Stimulated activated naive CD8-positive, alpha-beta T cell treated with anti-CD3 and anti-CD28 coated beads, Interleukin-15, amount 100 ng/mL, for 72 hours (primary cell): ENCODE measurements around the gene TMEM150B.
A peak's percentile ranks its signal among the peaks of the same experiment; 100 is the strongest.
"Not testable (repeated sequence)": the region's sequence is repeated elsewhere in the genome, so short reads cannot be mapped to it uniquely, and the experiment has no call there.

Experiments used
- ATAC-seq: fragments of 150-1000 bp; cut with Tn5 transposase; 2 replicates; pipeline ENCODE4 v1.10.0; 2021; ENCODE audit warnings: mild to moderate bottlenecking, moderate library complexity
- DNase-seq, 2 donors: peaks; one replicate each; pipeline ENCODE4 v3.0.0; 2021 to 2022
- H3K27ac Mint-ChIP-seq, 2 donors: one replicate each; pipeline ENCODE4 v1.8.0; 2022; ENCODE audit warnings: mild to moderate bottlenecking in 2 of 2, mixed read lengths in 2 of 2, moderate library complexity in 2 of 2
- H3K27me3 Mint-ChIP-seq: one replicate; pipeline ENCODE4 v1.8.0; 2022; ENCODE audit warnings: mixed read lengths
- H3K4me1 Mint-ChIP-seq: one replicate; pipeline ENCODE4 v1.8.0; 2022; ENCODE audit warnings: mild to moderate bottlenecking, mixed read lengths
- H3K4me3 Mint-ChIP-seq, 2 donors: one replicate each; pipeline ENCODE4 v1.8.0; 2022; ENCODE audit warnings: mild to moderate bottlenecking in 2 of 2, mixed read lengths in 2 of 2, moderate library complexity in 1 of 2
- H3K9me3 Mint-ChIP-seq, 2 donors: one replicate each; pipeline ENCODE4 v1.8.0; 2022; ENCODE audit warnings: mixed read lengths in 2 of 2

Gene TMEM150B

DNA sequence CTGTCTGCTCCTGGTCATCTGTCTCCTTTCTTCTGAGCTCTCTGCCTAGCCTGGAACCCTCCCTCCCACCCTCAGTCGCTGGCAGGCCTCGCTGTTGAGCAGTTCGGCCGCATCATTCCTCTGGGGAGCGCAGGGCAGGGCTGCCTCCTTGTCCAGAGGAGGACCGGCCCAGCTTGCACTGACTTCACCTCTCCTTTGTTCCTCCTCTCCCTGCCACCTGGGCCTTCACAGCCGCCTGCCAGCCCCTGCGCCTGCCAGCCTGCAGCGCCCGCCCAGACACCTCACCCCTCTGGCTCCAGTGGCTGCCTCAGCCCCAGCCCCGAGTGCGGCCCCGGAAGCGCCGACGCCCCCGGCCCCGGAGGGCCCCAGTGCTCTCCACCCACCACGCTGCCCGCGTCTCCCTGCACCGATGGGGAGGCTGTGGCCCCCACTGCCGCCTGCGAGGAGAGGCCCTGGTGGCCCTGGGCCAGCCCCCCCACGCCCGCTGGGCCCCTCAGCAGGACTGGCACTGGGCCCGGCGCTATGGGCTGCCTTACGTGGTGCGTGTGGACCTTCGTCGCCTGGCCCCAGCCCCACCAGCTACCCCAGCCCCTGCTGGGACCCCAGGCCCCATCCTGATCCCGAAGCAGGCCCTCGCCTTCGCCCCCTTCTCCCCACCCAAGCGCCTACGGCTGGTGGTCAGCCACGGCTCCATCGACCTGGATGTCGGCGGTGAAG, 21.7 kb upstream of the TMEM150B start:
- Mint-ChIP-seq H3K27me3 (peaks cover 11% of the 10 kb centered on the region), H3K27ac (no peak overlapping the region), H3K4me1 (peaks cover 15% of the 10 kb centered on the region), H3K4me3 (no peak overlapping the region), H3K9me3 (no peaks in the 10 kb centered on the region)
- no peak for DNase-seq
- ATAC-seq = peak; percentile 43

DNA sequence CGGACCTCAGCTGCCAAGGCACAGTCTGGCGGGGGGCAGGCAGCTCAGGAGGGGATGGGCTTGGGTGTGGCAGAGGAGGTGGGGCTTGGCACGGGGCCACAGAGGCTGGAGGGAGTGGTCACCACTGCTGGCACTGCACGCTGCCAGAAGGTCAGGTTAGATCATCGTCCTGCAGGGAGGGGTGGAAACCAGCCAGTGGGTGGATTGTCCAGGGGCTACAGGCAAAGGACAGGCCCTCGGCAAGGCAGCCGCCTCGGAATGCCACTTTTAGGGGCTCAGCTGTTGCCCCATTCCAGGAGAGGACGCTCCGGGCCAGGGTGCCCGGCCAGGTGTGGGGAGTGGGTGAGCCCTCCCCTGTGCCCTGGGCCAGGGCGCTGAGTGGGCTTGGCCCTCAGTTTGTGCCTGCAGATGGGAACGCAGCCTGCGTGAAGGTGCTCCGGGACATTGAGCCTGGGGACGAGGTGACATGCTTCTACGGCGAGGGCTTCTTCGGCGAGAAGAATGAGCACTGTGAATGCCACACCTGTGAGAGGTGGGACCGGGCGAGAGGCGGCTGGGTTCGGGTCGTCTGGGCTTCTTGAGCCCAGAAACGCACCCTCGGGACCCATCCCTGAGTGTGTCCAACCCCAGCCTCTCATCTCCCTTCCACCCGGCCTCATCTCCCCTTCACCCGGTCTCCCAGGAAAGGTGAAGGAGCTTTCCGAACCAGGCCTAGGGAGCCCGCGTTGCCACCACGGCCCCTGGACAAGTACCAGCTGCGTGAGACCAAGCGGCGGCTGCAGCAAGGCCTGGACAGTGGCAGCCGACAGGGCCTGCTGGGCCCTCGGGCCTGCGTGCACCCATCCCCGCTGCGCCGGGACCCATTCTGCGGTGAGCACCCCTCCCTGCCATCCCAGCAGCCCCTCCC, 20.9 kb upstream of the TMEM150B start:
- H3K27me3 Mint-ChIP-seq = peaks cover 3% of the 10 kb centered on the region
- DNase-seq (no peak), ATAC-seq (no peak)
- peaks cover 15% of the 10 kb centered on the region for H3K4me1 Mint-ChIP-seq
- no peaks in the 10 kb centered on the region for H3K9me3 Mint-ChIP-seq
- H3K4me3 Mint-ChIP-seq = no peak overlapping the region
- H3K27ac Mint-ChIP-seq = no peak overlapping the region

DNA sequence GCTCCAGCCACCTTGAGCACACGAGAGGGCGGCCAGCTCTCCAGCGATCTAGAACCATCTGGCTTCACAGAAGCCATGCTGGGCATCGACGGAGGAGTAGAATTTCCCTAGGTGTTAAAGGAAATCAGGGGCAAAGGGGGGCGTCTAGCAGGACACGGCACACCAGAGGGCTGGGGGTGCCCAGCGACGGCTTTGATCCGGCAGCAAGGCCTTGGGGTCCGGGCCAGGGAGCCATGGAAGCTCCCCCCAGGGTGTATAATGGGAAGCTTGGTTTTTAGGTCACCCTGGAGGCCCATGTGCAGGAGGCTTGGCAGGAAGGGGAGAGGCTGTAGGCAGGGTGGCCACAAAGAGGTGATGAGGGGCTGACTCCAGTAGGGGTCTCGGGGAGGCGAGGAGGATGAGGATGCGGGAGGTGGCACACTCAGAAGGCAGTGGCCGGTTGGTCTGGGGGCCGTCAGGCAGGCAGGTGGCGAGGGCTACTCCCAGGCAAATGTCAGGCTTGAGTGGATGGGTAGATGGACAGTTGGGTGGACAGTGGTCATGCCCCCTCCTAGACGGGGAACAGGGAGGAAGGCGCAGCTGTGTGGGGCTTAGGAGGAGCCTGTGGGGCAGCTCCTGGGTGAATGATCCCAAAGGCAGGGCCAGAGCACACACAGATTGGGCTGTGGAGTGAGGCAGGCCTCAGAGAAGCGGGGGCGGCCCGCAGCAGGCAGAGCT, 20.1 kb upstream of the TMEM150B start:
- ATAC-seq = no peak
- Mint-ChIP-seq H3K27ac (peak overlapping the region in 1 of 2 donors; percentile 9), H3K27me3 (no peaks in the 10 kb centered on the region), H3K9me3 (no peaks in the 10 kb centered on the region), H3K4me3 (no peak overlapping the region), H3K4me1 (peaks cover 15% of the 10 kb centered on the region)
- no peak for DNase-seq

DNA sequence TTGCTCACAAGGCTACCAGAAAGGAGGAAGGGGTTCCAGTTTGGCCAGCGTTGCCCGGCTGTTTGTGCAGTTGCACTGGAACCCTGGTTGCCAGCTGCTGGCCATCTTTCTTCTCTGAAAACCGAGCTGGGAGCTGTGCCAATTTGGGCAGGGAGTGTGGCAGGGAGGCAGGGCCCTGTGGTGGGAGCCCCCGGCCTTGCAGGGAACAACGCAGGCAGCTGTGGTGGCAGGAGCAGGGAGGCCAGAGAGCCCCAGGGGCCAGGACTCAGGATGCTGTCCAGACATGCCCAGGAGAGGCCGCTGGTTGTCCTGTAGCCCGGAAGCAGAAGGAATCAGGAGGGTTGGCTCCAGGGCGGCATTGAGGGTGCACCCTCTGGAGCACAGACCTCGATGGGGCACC, 19.3 kb upstream of the TMEM150B start:
- Mint-ChIP-seq H3K4me1 (peaks cover 15% of the 10 kb centered on the region), H3K27ac (peak overlapping the region in 1 of 2 donors; percentile 33), H3K27me3 (no peaks in the 10 kb centered on the region), H3K9me3 (no peaks in the 10 kb centered on the region), H3K4me3 (no peak overlapping the region)
- no peak for ATAC-seq
- DNase-seq = no peak

DNA sequence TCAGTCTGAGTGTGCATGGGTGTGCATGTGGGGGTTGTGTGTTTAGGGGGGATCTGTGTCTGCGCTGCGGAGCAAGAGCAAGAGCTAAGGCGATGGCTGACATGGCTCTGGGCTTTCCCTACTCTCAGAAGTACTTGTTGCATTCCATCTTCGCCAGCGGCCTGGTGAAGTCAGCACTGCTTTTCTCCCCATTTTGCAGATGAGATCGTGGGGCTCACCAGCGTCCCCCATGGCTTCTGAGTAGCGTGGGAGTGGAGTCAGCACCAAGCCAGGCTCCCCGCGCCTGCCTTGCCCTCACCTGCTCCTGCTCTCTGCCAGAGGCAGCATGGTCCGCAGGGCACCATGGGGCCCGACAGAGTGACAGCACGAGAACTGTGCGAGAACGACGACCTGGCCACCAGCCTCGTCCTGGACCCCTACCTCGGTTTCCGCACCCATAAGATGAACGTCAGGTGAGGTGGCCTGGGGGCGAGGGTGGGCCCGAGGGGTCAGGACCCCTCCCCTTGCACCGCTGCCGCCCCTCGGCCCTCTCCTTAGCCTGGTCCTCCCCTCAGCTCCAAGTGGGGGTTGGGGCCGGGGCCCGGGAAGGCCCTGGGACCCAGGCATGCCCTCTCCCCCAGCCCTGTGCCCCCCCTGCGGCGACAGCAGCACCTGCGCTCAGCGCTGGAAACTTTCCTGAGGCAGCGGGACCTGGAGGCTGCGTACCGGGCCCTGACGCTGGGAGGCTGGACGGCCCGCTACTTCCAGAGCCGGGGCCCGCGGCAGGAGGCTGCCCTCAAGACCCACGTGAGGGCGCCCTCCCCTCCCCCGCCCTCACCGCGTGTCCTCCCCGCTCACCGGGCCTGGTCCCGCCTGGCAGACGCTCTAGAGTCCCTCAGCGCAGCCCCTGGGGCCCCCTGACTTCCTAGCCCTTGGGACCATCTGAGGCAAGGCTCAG, 16.7 kb upstream of the TMEM150B start:
- Mint-ChIP-seq H3K27me3 (peaks cover 5% of the 10 kb centered on the region), H3K27ac (no peak overlapping the region), H3K4me1 (peaks cover 23% of the 10 kb centered on the region), H3K9me3 (no peaks in the 10 kb centered on the region), H3K4me3 (peak overlapping the region; percentile 57 to 96)
- ATAC-seq = no peak
- DNase-seq = no peak

DNA sequence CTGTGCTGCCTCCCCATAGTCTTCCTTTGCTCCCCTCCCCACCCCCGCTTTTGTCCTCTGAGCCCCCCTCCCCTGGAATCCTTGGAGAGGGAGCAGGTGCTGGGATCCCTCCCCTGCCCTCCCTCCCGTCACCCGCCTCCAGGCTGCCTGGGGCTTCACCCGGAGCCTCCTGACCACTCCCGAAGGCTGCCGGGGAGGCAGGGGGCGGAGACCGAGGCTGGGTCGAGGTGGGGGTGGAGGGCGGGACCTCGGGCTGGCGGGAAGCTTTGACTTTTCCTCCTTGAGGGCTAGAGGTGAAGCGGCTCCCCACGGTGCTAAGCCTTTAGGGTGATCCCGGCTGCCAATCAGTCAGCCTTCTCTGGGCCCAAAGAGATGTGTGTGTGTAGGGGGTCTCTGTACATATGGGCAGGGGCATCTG, 16.0 kb upstream of the TMEM150B start:
- no peak for ATAC-seq
- Mint-ChIP-seq H3K9me3 (no peaks in the 10 kb centered on the region), H3K27me3 (peaks cover 11% of the 10 kb centered on the region), H3K4me1 (peaks cover 23% of the 10 kb centered on the region), H3K27ac (peak overlapping the region; percentile 82 to 91), H3K4me3 (peak overlapping the region; percentile 96 to 98)
- DNase-seq = no peak

DNA sequence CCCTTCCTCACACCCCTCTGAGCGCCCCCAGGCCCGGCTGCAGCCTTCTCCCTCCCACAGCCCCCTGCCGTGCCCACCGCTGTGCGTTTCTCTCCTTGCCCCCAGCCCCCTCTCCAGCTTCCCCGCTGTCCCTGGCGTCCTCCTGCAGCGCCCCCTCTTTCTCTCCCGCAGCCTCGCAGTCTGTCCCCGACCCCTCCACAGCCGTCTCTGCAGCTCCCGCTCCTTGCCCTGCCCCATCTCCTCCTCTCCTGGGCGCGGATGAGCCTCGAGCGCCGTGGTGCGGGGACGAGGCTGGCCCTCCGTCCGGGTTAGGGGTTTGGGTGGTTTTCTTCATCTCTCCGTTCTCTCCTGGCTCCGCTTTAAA, 15.6 kb upstream of the TMEM150B start:
- ATAC-seq (no peak), DNase-seq (no peak)
- H3K9me3 Mint-ChIP-seq = no peaks in the 10 kb centered on the region

DNA sequence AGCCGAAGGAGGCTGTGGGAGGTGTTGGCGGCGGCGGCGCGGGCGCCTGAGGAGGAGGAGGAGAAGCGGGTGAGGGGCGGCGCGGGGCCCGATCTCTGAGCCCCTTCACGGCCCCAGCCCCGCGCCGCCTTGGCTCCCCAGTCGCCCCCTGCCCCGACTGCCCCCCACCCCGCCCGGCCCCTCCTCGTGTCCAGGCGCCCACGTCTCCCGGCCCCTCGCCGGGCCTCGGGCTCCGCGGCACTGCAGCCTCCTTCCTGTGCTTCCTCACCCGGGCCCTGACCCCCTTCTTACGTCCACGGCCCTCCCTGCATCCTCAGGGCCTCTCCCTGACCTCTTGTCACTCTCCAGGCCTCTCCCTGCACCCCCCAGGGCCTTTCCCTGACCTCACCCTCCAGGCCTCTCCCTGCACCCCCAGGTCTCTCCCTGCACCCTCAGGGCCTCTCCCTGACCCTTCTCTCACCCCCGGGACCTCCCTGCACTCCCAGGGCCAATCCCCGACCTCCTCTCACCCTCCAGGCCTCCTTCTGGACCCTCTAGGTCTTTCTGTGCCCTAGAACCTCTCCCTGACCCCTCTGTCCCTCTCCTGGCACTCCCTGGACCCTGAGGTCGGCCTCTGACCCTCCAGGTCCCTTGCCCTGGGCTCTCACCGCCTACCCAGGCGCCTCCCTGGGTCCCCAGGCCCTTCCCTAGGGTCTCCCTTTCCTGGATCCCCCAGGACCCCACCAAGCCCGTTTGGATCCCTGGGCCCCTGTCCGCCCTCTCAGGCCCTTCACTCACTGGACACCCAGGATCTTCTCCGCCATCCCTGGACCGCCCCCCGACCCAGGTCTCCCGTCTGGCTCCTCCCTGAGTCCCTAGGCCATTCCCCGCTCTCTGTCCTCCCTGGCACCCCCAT, 15.0 kb upstream of the TMEM150B start:
- H3K27me3 Mint-ChIP-seq = peaks cover 11% of the 10 kb centered on the region
- H3K4me3 Mint-ChIP-seq = peak overlapping the region; percentile 96 to 98
- no peaks in the 10 kb centered on the region for H3K9me3 Mint-ChIP-seq
- DNase-seq = peak in 1 of 2 donors; percentile 32
- H3K4me1 Mint-ChIP-seq = peaks cover 18% of the 10 kb centered on the region
- peak overlapping the region; percentile 91 to 97 for H3K27ac Mint-ChIP-seq
- ATAC-seq = no peak

More for the DNA sequence above, 15.6 kb upstream of the TMEM150B start:
- Mint-ChIP-seq H3K4me3 (peak overlapping the region; percentile 96 to 98), H3K27ac (peak overlapping the region; percentile 82 to 91), H3K27me3 (peaks cover 11% of the 10 kb centered on the region), H3K4me1 (peaks cover 23% of the 10 kb centered on the region)

DNA sequence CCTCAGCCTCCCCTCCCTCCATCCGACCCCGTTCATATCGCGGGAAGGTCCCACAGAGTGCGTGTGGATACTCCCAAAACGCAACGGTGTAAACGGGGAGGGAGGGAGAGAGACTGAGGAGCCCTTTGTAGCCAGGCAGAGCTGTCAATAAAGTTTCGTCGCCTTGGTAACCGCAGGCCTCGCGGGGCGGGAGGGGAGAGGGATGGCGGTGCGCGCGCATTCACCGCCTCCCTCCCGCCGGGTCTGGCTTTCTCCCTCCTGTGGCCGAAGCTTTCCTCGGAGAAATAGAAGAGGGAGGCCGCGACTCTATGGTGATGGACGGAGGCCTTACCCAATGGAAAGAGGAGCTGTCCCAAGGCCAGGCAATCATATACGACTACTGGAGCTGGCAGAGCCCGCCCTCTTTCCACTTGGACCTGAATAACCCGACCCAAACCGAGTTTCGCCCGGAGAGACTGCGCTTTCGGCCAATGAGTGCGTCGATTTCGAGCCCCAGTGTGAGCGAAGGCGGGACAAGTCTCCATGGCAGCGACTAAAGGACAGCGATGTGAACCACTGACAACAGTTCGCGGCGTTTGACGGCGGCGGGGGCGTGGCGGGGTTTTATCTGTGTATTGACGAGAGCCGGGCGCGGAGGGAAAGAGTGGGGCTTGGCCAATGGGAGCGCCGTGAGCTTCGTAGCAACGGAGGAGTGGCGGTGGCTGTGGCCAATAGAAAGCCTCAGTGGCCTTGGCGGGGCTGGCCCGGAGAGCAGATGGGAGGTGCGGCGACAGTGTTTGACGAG, 14.2 kb upstream of the TMEM150B start, which contains the start of gene KMT5C:
Gene KMT5C (plus strand): TSS at position 772 of the 784 bp plus-strand sequence. CDS start 2,061 bp downstream, outside the sequence.
- H3K4me3 Mint-ChIP-seq = peak within 1 kb of the TSS; percentile 96 to 98
- peaks cover 17% of the 10 kb centered on the region for H3K4me1 Mint-ChIP-seq
- H3K27ac Mint-ChIP-seq = peak within 1 kb of the TSS; percentile 99
- H3K9me3 Mint-ChIP-seq = no peaks in the 10 kb centered on the region
- DNase-seq (peak; percentile 100), ATAC-seq (peak; percentile 89)
- H3K27me3 Mint-ChIP-seq = peaks cover 11% of the 10 kb centered on the region

DNA sequence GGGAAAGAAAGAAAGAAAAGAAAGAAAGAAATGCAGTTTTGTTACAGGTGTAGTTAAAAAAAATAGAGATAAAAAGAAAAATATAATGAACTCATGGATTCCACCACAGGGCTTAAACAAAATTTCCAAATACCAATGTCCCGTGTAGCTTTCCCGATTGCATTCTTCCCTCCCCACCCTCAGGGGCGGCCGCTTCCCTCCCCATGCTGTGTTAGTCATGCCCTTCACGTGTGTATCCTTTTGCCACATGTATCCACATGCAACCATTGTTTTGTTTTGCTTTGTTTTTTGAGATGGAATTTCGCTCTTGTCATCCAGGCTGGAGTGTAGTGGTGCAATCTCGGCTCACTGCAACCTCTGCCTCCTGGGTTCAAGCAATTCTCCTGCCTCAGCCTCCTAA, 11.0 kb upstream of the TMEM150B start:
- Mint-ChIP-seq H3K27me3 (peaks cover 11% of the 10 kb centered on the region), H3K27ac (no peak overlapping the region), H3K4me1 (peaks cover 9% of the 10 kb centered on the region), H3K9me3 (no peaks in the 10 kb centered on the region), H3K4me3 (no peak overlapping the region)
- no peak for DNase-seq
- no peak for ATAC-seq

DNA sequence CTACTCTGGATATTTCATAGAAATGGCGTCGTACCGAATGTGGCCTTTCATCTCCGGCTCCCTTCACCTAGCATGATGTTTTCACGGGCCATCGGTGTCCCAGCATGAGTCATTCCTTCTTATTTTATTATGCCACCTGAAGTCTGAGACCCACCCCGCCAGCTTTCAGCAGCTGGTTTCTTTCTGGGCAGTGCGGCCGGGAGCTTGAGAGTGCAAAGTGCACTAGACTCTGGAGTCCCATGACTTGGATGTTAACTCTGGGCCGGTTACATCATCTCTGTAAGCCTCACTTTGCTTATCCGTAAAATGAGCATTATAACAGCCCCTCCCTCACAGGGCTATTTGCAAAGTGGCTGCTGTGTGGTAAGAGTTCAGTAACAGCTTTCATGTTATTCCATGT, 8.7 kb upstream of the TMEM150B start:
- peak overlapping the region in 1 of 2 donors; percentile 23 for H3K27ac Mint-ChIP-seq
- H3K27me3 Mint-ChIP-seq = peaks cover 16% of the 10 kb centered on the region
- no peaks in the 10 kb centered on the region for H3K9me3 Mint-ChIP-seq
- H3K4me3 Mint-ChIP-seq = no peak overlapping the region
- no peak for DNase-seq
- ATAC-seq = no peak
- peaks cover 7% of the 10 kb centered on the region for H3K4me1 Mint-ChIP-seq

DNA sequence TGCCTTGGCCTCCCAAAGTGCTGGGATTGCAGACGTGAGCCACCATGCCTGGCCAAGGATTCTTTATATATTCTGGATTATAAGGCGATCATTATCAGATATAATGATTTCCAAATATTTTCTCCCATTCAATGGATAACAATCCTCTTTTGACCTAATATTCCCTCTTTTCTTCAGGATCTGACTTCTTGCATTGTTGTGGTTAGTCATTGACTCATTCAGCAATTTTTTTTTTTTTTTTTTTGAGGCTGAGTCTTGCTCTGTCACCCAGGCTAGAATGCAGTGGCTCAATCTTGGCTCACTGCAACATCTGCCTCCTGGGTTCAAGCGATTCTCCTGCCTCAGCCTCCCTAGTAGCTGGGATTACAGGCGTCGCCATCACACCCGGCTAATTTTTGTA, 4.7 kb upstream of the TMEM150B start:
- H3K27me3 Mint-ChIP-seq = peaks cover 11% of the 10 kb centered on the region
- H3K27ac Mint-ChIP-seq, ATAC-seq, H3K4me1 Mint-ChIP-seq, H3K4me3 Mint-ChIP-seq, H3K9me3 Mint-ChIP-seq, DNase-seq: not testable (repeated sequence)

DNA sequence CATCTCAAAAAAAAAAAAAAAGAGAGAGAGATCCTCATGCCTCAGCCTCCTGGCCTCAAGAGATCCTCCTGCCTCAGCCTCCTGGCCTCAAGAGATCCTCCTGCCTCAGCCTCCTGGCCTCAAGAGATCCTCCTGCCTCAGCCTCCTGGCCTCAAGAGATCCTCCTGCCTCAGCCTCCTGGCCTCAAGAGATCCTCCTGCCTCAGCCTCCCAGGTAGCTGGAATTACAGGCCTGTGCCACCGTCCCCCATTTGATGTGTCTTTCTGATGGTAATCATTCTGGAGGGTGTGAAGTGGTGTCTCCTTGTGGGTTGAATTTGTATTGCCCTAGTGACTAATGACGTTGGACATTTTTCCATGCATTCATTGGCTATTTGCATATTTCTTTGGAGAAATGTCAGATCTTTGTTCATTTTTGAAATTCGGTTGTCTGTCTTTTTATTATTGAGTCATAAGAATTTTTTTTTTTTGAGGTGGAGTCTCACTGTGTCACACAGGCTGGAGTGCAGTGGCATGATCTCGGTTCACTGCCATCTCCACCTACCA, 3.7 kb upstream of the TMEM150B start:
- not testable (repeated sequence) for H3K9me3 Mint-ChIP-seq, H3K4me3 Mint-ChIP-seq, DNase-seq, H3K4me1 Mint-ChIP-seq, H3K27ac Mint-ChIP-seq, ATAC-seq
- peaks cover 15% of the 10 kb centered on the region for H3K27me3 Mint-ChIP-seq
